BLaER1 treated with 17β-estradiol and CSF1 and Interleukin-3, amounts not matched to agents 10 nM and 100 nM (cell line): Measurements from ENCODE around the gene SERPINA12.

ENCODE experiments used
- H3K27ac ChIP-seq, 11 experiments: shearing (Covaris generic); formaldehyde crosslinking; 2 replicates each; pipeline ENCODE4 v1.8.1; 2022
- H3K27me3 ChIP-seq, 11 experiments: shearing (Covaris generic); formaldehyde crosslinking; 2 replicates each; pipeline ENCODE4 v1.8.1; 2022
- H3K36me3 ChIP-seq, 11 experiments: shearing (Covaris generic); formaldehyde crosslinking; 2 replicates each; pipeline ENCODE4 v1.8.1; 2022
- H3K4me1 ChIP-seq, 10 experiments: shearing (Covaris generic); formaldehyde crosslinking; 2 replicates each; pipeline ENCODE4 v1.8.1; 2022
- H3K4me2 ChIP-seq, 11 experiments: shearing (Covaris generic); formaldehyde crosslinking; 2 replicates each; pipeline ENCODE4 v1.8.1; 2022
- H3K4me3 ChIP-seq, 10 experiments: shearing (Covaris generic); formaldehyde crosslinking; 2 replicates each; pipeline ENCODE4 v1.8.1; 2022
- H3K9ac ChIP-seq, 11 experiments: shearing (Covaris generic); formaldehyde crosslinking; 2 replicates each; pipeline ENCODE4 v1.8.1; 2022
- H3K9me3 ChIP-seq, 11 experiments: shearing (Covaris generic); formaldehyde crosslinking; replicated peaks in 1 of 11; 2 replicates each; pipeline ENCODE4 v1.8.1; 2022
- H4K20me1 ChIP-seq, 11 experiments: shearing (Covaris generic); formaldehyde crosslinking; 2 replicates each; pipeline ENCODE4 v1.8.1; 2022
- Cebpa-rat ChIP-seq, 11 experiments: shearing (Covaris generic); IDR thresholded peaks; 2 replicates each; pipeline ENCODE4 v1.8.1; 2022

The SERPINA12 gene, protein sequence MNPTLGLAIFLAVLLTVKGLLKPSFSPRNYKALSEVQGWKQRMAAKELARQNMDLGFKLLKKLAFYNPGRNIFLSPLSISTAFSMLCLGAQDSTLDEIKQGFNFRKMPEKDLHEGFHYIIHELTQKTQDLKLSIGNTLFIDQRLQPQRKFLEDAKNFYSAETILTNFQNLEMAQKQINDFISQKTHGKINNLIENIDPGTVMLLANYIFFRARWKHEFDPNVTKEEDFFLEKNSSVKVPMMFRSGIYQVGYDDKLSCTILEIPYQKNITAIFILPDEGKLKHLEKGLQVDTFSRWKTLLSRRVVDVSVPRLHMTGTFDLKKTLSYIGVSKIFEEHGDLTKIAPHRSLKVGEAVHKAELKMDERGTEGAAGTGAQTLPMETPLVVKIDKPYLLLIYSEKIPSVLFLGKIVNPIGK

DNA sequence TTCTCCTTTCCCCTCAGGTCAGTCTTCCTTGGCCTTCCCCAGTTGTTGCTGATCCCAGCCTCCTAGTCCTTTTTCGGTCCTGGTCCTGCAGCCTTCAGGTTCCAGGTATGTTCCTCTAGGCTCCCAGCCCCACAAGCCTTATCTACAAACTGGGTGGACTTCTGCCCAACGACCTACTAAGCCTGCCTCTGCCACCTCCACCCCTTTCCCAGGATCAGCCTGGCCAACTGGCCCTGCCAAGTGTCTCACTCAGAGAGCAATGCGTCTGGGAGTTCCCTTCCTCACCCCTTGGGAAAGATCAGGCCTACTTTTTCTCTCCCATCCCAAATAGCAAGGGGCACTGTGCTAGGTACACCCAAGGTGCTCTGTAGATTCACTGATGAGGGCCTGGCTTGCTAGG lies at the start of gene SERPINA12:
TSS of gene SERPINA12 (minus strand) at position 114 of the 400 bp plus-strand sequence. CDS start 11,072 bp downstream, outside the sequence.
- H3K36me3 ChIP-seq = no peaks in the 10 kb centered on the region
- no peaks in the 10 kb centered on the region for H3K4me1 ChIP-seq
- no peaks in the 10 kb centered on the region for H3K27me3 ChIP-seq
- H3K9ac ChIP-seq = no peak within 1 kb of the TSS
- H3K4me3 ChIP-seq = no peak within 1 kb of the TSS
- TF ChIP-seq Cebpa-rat (IDR thresholded peaks at IDR 0.05) = no peak
- no peaks in the 10 kb centered on the region for H3K9me3 ChIP-seq
- no peak within 1 kb of the TSS for H3K27ac ChIP-seq
- H4K20me1 ChIP-seq = no peaks in the 10 kb centered on the region
- H3K4me2 ChIP-seq = no peak within 1 kb of the TSS

DNA sequence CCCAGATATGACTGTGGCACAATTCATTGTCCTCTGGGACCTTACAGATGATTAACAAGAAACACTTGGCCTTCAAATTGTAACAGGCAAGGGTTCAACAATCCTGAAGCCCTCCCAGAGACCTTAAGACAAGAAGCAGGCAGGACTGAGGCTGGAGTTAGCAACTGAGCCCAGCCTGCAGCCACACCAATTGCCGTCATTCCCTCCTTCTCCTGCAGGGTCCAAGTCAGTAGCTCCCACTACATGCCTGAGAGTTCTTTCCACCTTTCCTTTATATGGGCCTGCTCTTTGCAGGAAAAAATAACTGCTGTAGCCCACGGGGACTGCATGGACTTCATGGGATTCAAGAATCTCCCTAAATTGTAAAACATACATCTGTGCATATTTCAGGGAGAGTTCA lies 49.6 kb upstream of the SERPINA12 start:
- Histone ChIP-seq H3K27me3 (no peaks in the 10 kb centered on the region), H3K4me2 (no peak overlapping the region), H3K4me3 (no peak overlapping the region), H3K4me1 (peaks cover 0 to 6% (median 0%) of the 10 kb centered on the region in 10 experiments; a peak in 3 of 20 replicates), H3K27ac (no peak overlapping the region), H3K9ac (no peak overlapping the region), H3K9me3 (peaks cover 18 to 37% (median 33%) of the 10 kb centered on the region in 11 experiments; a peak in 20 of 22 replicates), H4K20me1 (no peaks in the 10 kb centered on the region), H3K36me3 (no peaks in the 10 kb centered on the region)
- TF ChIP-seq Cebpa-rat (IDR thresholded peaks at IDR 0.05) = no peak

DNA sequence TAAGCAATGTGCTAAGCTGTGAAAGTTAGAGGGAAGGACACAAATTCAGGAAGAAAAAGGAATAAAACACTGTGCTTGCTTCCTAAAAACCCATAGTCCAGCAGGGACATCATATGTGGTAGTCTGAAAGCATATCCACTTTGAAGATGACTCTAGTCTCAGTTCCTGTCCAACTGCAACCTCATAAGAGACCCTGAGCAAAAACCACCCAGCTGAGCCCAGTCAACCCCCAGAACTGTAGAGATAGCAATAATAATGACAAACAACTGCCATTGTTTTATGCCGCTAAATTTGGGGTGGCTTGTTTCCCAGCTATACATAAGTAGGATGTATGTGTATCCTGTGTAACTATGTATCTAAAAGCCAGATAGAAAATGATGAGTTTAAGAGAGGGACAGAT lies 48.1 kb upstream of the SERPINA12 start:
- H3K9me3 ChIP-seq = peaks cover 21 to 41% (median 36%) of the 10 kb centered on the region in 11 experiments; a peak in 20 of 22 replicates
- no peak overlapping the region for H3K27ac ChIP-seq
- no peak for TF ChIP-seq Cebpa-rat (IDR thresholded peaks at IDR 0.05)
- H3K4me2 ChIP-seq = no peak overlapping the region
- no peak overlapping the region for H3K4me3 ChIP-seq
- H3K4me1 ChIP-seq = peaks cover 0 to 4% (median 0%) of the 10 kb centered on the region in 10 experiments; a peak in 3 of 20 replicates
- H3K27me3 ChIP-seq = no peaks in the 10 kb centered on the region
- H3K36me3 ChIP-seq = no peaks in the 10 kb centered on the region
- H3K9ac ChIP-seq = no peak overlapping the region
- no peaks in the 10 kb centered on the region for H4K20me1 ChIP-seq

DNA sequence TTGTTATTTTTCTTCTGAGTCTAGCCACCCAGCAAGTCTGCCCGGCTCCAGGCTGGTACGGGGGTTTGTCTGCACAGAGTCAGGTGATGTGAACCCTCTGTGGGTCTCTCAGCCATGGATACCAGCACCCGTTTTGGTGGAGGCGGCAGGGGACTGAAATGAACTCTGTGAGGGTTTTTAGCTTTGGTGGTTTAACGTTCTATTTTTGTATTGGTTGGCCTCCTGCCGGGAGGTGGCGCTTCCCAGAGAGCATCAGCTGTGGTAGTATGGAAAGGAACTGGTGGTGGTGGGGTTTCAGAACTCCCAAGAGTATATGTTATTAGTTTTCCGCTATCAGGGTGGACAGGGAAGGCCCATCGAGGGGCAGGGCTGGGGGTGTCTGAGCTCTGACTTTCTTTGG lies 46.7 kb upstream of the SERPINA12 start:
- Histone ChIP-seq H3K36me3 (no peaks in the 10 kb centered on the region), H3K27ac (no peak overlapping the region), H3K4me3 (no peak overlapping the region), H3K9ac (no peak overlapping the region), H3K9me3 (peaks cover 21 to 41% (median 36%) of the 10 kb centered on the region in 11 experiments; a peak in 20 of 22 replicates), H3K4me2 (no peak overlapping the region), H4K20me1 (no peaks in the 10 kb centered on the region), H3K27me3 (no peaks in the 10 kb centered on the region), H3K4me1 (no peaks in the 10 kb centered on the region)
- TF ChIP-seq Cebpa-rat (IDR thresholded peaks at IDR 0.05) = no peak

DNA sequence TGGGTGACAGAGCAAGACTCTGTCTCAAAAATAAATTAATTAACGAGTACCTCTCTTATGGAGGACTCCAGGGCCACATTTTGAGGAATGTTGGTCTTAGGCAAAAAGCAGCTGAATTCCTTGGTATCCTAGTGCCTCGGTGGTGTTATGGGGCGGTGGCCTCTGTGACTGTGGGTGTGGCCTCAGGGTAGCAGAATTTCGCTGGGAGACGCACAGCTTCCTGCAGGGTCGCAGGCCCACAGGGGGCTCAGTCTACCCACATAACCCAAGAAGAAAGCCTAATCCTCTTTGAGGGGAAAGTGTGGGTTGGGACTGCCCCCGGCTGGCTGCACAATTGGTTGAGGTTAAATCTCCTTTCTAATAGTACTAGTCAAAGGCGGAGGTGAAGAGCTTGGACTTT lies 40.8 kb upstream of the SERPINA12 start:
- Histone ChIP-seq H3K9ac (no peak overlapping the region), H3K4me3 (no peak overlapping the region), H3K4me1 (no peaks in the 10 kb centered on the region), H3K27me3 (no peaks in the 10 kb centered on the region), H3K4me2 (no peak overlapping the region), H4K20me1 (no peaks in the 10 kb centered on the region), H3K36me3 (no peaks in the 10 kb centered on the region), H3K27ac (no peak overlapping the region), H3K9me3 (peaks cover 16 to 41% (median 25%) of the 10 kb centered on the region in 11 experiments; a peak in 21 of 22 replicates)
- TF ChIP-seq Cebpa-rat (IDR thresholded peaks at IDR 0.05) = no peak

DNA sequence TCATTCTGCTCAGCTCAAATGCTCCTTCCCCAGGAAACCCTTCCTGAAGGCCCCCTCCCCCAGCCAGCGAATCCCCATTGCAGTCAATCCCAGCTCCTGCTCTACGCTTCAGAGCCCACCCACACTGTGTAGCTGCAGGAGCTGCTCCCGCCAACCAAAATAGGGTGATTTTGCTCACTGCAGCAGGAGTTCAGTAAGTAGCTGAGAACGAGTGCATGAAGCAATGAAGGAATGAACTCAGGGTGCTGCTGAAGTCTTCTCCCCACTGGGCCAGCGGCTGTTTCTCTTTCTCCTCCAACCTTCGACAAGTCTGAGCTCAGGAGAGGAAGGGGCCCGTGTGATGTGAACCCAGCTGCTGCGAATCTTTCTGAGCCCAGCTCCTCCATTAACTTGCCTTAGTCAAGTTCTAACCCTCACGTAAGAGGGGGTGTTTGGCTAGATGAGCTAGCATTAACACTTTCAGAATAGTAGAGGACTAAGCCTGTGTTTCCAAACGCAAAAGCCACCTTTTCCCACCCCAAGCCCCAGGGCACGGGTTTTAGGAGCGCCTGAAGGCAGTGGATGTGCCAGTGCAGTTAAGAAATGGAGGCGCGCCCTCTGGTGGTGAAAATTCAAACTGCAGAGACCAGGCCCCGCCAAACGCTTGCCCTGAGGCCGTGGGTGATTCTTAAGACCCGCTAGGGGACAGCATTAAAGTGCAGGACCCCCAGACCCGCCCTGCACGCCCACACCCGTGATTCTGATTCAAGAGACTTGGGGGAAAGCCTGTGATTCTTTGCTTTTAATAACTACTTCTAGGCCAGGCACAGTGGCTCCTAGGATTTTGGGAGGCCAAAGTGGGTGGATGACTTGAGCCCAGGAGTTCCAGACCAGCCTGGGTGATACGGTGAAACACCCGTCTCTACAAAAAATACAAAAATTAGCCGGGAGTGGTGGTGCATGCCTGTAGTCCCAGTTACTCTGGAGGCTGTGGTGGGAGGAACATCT lies 40.0 kb upstream of the SERPINA12 start:
- Histone ChIP-seq H3K36me3 (no peaks in the 10 kb centered on the region), H3K4me3 (no peak overlapping the region), H3K9me3 (peaks cover 8 to 34% (median 18%) of the 10 kb centered on the region in 11 experiments; a peak in 21 of 22 replicates), H3K9ac (no peak overlapping the region), H3K4me2 (no peak overlapping the region), H3K4me1 (no peaks in the 10 kb centered on the region), H4K20me1 (no peaks in the 10 kb centered on the region), H3K27ac (no peak overlapping the region), H3K27me3 (no peaks in the 10 kb centered on the region)
- no peak for TF ChIP-seq Cebpa-rat (IDR thresholded peaks at IDR 0.05)

DNA sequence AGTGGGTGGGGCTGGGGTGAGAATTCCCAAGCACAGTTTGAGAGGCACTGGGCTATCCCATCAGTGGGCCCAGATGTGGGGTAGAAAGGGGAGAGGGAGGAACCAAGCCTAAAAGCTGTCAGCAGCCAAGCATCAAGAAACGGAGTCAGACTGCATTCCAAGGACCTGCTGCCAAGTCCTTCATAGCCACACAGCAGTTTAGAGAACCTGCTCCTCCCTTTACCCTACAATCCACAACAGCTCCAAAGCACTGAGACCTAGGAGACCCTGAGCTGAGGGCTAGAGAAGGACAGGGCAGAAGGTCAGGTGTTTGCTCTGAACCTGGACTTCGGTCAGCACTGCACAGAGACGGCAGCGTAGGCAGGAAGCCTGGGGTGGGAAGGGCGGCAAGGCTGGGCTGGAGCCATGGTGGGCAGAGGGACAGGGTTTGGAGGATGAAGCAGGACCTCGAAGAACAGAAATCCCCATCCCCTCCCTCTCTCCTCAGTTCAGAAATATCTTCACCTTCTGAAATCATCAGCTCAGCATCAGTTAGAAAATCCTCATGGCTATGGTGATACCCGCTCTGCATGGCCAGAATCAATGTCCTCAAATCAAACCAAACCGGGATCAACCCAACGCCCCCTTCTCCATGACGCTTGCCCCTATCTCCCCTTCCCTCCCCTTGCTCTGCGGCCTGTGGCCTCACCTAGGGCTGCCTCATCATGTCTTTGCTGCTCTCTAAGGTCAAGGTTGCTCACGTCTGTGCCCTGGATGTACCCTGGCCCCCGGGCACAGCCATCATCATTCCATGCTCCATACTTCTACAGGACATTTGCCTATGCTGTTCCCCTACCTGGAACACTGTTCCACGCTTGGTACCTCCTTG lies 39.1 kb upstream of the SERPINA12 start:
- Histone ChIP-seq H3K36me3 (no peaks in the 10 kb centered on the region), H3K4me1 (no peaks in the 10 kb centered on the region), H3K27ac (no peak overlapping the region), H3K27me3 (no peaks in the 10 kb centered on the region), H3K4me2 (no peak overlapping the region), H4K20me1 (no peaks in the 10 kb centered on the region), H3K9me3 (peaks cover under 1 to 28% (median 10%) of the 10 kb centered on the region in 11 experiments; a peak in 16 of 22 replicates), H3K4me3 (no peak overlapping the region), H3K9ac (no peak overlapping the region)
- no peak for TF ChIP-seq Cebpa-rat (IDR thresholded peaks at IDR 0.05)

DNA sequence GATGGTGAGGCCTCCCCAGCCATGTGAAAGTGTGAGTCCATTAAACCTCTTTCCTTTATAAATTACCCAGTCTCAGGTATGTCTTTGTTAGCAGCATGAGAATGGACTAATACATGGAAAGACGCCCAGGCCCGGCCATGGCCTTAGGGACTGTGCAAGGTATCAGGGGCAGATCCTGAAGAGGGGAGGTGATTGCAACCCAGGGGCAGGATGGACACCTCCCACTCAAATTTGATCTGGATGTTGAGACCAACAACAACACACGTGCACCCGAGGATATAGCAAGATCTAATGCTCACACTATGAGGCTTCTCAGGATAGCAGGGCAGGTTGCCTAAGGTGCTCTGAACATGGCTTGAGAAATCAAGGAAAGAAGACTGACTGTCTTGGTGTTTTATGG lies 38.5 kb upstream of the SERPINA12 start:
- no peak for TF ChIP-seq Cebpa-rat (IDR thresholded peaks at IDR 0.05)
- H4K20me1 ChIP-seq = no peaks in the 10 kb centered on the region
- H3K36me3 ChIP-seq = no peaks in the 10 kb centered on the region
- H3K4me1 ChIP-seq = no peaks in the 10 kb centered on the region
- H3K9ac ChIP-seq = no peak overlapping the region
- H3K27ac ChIP-seq = no peak overlapping the region; a peak in 1 of 22 replicates
- H3K4me2 ChIP-seq = no peak overlapping the region
- H3K27me3 ChIP-seq = no peaks in the 10 kb centered on the region
- peaks cover 0 to 28% (median 10%) of the 10 kb centered on the region in 11 experiments; a peak in 15 of 22 replicates for H3K9me3 ChIP-seq
- no peak overlapping the region for H3K4me3 ChIP-seq
